C1 segment of cervical spinal cord (tissue), 14 donors: ENCODE data around the gene ARHGAP22.
A peak's percentile ranks its signal among the peaks of the same experiment; 100 is the strongest.

Source experiments
- DNase-seq, 14 donors: peaks; one replicate each; lab custom pipeline; 2025; lab: John Stamatoyannopoulos, UW

Gene ARHGAP22

DNA sequence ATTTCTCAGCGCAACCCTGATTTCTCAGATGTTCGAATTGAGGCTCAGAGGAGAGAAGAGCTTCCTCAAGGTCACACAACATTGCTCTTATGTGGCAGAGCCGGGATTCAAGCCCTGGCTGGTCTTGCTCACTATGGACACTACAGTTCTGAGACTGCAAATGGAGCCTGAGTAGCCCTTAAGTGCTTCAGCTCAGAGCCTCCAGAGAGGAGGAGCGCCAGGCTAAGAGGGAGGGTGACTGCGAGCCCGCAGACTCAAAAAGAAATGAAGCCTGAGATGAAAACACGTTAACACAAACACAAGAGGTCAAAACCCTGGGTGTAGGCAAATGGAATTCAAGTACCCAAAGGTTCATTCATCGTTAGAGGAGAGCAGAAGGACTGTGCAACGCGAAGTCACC is 13.9 kb downstream of the ARHGAP22 start:
- DNase-seq: no peak

DNA sequence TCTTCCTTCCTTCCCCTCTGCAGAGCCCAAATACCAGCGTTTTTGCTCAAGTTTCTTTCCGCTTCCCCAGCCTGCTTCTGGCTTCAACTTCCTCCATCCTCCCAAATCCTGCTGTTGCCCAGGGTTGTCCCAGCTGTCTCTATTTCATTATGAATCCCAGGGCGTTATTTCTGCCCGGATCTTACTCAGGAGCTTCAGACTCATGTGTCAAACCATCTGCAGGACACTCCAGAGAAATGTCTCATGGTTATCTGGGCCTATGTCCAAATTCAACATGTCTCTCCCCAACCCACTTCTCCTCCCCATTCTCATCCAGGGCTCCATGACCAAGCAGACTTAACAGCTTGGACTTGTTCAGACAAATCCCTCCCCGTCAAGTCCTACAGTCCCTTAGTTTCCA is 15.6 kb downstream of the ARHGAP22 start:
- DNase-seq: no peak

DNA sequence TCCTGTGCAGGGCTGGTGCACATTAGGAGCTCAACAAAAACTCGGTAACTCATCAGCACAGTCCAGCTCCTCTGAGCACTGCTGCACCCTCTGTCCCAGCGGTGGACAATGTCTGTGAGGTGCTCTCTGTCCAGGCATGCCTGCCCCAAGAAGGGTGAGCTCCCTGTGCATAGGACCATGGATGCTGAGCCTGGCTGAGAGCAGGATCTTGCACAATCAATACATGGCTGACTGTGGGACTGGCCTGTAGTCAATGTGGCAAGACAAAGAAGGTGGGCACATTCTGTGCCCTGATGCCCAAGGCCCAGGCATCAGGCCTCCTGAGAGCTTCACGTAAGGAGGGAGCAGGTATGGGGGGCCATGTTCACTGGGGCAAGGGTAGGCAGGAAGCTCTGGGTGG is 17.1 kb downstream of the ARHGAP22 start:
- no peak for DNase-seq

DNA sequence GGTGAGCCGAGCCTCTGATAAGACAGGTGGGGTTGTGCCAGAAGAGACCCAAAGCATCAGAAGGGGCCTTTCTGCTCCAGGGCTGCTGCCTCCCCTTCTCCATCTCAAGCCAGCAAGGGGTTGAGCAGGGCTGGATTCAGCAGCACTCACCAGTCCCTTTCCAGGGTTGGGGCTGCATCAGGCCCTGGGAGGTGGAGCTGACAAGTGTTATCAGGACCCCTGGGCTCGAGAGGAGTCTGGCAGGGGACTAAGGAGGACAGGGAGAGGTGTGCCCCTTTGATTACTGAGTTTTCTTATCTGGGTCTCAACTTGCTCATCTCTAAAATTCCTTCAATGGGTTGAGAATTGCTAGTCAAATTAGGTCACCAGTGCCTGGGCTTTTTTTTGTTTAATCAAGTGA is 17.8 kb downstream of the ARHGAP22 start:
- no peak for DNase-seq

DNA sequence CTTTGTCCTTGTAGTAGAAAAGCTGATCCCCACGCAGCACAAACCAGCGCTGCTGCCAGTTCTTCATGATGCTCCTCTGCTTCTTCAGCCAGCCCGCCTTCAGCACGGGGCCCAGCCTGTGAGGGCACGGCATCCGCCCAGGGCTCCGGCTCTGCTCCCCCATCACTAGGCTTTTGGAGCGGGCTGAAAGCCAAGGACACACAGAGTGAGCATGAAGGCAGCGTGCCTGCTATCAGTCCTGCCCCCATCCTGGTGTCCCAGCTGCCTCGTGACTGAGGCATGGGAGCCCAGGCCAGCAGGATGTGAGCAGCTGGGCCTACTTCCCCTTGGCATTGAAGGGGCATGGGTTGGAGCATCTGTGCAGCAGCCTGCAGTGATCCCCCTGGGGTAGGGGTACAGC is 21.9 kb downstream of the ARHGAP22 start:
- DNase-seq: peak in 8 of 14 donors; percentile 32 to 77 (median 60)

DNA sequence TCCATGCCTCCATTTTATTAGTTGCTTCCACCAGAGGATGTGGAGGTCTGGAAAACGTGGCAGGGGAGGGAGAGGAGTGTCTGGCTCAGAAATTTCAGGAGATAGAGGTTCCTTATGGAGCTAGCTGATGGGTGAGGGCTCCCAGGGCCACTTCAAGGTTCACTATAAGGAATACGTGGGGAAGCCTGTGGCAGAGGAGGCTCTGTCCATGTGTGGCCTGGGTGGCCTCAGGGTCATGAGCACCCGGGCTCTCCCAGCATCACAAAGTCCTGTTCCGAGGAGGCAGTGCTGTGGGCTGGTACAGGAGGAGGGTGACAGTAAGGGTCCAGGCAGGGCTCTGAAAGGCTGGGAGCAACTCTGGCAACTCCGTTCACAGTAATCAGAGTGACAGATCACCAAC is 24.6 kb downstream of the ARHGAP22 start:
- no peak for DNase-seq

DNA sequence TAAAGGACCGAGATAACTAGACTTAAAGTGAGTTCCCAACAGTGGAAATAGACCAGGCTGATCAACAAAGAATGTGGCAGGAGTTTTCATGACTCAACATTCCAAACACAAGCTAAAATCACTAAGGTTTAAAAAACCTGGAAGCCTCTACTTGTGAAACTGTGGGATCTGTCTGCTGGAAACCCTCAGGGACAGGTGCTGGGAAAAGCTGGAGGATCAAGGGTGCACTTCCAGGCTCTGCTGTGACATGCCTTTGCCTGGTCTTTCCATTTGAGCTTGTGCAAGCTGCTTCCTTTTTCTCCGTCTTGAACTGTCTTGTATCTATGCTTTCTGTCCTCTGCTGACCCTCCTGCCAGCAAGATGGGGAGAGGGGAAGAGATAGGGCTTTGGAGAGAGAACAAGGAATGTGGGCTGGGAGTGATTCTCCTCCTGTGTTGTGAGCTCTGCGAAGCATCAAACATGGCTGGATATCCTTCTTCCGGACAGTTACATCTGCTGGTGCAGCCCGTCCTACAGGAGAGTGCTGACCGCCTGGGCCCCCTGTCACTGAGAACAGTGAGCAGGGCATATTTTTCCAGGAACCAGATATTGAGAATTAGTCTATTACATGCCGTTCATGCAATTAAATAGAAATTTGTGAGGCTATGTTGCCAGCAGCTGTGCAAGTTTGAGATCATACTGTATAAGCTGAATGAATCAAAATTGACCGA is 25.5 kb downstream of the ARHGAP22 start:
- DNase-seq: no peak

DNA sequence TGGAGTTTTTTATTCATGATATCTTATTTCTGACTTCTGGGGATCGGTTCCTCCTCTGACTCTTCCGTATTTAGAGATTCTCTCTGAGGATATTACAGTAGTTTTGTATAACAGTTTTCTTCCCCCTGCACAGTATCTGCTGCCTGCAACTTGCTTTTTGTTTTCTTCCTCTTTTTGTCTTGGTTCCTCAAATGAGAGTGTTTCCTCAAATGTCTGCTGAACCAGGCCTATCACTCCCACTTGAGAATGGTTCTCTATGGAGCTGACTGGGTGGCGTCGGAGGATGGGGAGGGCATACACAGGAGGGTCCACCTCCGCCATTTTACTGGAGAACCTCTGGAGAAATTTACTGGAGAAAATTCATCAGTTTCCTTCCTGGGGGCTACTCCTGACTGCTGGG is 27.7 kb downstream of the ARHGAP22 start:
- no peak for DNase-seq

DNA sequence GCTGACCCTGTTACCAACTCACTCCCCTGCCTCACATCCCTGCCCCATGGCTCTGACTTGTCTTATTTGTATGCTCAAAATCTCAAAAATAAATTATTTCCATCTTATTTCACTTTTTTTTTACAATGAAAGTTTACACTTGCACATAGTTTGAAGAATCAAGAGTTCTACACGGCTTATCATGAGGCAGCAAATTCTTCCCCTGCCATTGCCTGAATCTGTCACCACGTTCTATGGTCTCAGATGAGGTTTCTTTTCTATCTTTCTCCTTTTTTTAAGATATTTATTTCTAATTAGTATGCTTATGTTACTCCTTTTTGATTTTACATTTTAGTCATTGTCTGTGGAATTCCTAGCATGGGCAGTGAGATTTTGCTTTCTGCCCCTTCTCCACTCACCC is 28.4 kb downstream of the ARHGAP22 start:
- DNase-seq: no peak

DNA sequence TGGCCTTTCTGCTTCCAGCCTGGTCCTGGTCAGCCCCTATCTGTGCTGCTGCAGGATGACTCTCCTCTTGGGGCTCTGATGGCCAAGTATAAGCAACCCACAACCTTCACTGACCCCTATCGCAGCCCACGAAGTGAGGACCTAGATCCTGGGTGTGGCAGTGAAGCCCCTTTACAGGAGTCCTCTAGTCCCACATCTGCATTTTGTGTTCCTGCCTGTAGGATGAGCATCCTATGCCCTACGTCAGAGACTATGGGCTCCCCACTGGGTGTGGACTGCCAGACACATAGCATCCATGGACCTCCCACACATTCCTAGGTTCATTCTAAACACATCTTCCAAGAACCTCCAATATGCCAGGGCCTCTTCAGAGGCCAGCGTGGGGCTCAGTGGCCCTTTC is 29.0 kb downstream of the ARHGAP22 start:
- DNase-seq: no peak

DNA sequence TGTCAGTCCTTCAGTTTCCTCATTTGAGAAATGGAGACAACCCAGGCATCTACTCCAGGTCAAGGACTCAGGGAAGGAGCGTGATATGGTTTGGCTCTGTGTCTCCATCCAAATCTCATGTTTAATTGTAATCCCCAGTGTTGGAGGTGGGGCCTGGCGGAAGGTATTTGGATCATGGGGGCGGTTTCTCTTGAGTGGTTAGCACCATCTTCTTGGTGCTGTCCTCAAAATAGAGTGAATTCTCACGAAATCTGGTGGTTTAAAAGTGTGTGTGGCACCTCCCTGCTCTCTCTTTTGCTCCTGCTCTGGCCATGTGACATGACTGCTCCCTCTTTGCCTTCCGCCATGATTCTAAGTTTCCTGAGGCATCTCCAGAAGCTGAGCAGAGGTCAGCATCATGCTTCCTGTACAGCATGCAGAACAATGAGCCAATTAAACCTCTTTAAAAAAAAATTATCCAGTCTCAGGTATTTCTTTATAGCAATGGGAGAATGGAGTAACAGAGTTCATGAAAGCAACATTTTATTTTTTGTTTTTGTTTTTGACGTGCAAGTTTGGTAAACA is 30.0 kb downstream of the ARHGAP22 start:
- no peak for DNase-seq

DNA sequence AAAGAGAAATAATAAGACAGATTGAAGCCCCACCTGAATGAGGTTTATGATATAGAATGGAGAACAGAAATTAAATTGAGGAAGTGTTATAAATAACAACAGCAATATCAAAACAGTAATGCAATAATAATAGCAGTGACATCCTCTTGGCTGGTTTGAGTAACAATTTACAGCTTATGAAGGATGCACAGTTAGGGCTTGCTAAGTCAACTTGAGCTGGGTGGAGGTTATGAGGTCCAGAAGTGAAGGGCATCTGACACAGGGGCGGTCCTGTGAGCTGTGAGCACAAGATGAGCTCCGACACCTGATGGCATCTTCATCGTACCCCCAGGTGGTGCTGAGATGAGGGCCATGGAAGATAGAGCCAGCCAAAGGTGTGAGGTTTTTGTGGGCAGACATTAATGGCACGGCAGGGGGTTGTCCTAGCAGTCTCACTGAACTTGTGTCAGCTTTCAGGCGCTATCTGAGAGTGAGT is 30.5 kb downstream of the ARHGAP22 start:
- DNase-seq: no peak

DNA sequence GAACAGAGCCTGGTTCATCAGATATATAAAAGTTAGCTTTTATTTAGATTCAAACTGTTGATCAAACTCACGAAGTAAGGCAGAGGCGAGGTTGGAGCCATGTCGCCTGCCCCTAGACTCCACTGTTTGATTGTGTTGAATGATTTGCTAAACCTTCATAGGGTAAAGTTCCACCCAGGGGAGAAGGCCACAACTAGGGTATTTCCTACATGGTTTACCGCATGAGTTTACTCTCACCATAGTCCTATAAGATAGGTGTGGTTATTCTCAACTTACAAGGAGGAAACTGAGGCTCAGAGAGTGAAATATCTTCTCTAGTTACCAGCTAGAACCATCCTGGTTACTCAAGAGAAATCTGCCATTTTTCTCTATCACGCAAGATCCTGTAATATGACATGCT is 31.8 kb downstream of the ARHGAP22 start:
- DNase-seq: no peak

DNA sequence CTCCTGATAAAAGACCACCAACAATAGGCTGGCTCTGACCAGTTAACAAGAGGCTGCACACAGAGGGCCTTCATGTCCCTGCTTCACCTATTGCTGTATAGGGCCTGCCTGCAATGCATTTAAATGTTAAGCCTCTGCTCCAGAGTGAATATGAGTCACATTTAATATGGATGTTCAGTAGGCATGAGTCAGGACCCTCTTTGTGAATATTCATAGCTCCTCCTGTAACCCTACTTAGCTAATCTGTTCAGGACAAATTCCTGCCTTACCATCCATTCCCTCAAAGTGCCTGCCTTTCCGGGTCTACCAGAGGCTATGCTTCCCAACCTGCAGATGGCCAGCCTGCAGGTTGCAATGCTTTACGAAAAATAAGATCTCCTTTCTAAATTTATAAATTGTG is 32.5 kb downstream of the ARHGAP22 start:
- DNase-seq: no peak

DNA sequence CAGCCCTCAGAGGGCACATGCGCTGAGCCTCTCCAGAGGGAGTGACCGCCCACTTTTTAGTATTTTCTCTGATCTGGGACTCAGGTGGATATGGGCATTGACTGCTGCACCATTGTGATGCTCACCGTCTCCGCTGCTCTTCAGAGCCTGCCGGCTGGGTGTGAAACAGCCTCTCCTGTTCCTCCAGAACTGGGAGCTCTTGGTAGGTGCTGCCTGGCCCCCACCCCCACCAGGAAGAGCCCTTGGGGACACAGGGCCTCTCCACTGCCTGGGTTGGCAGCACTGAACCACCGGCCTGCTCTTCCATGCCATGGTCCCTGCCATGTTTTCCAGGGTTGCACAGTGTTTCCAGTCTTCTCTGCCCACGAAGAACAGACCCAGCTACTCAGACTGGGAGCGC is 36.3 kb downstream of the ARHGAP22 start:
- DNase-seq: no peak

DNA sequence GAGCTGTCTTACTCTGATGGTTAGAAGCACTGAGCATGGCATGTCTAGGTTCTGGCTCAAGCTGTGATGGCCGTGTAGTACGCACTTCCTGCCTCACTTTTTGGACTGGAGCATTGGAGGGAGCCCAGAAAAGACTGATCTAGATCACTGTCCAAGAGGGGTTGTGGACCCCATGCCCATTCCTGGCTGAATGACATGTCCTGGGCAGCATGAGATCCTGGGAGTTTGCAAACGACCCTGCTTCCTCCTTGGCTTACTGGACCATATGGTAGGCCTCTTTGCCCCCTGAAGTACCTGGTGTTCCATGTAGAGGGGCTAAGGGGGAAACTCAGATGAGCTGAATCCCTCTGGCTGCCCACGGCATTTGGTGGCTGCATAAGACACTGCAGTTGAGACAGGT is 36.7 kb downstream of the ARHGAP22 start:
- no peak for DNase-seq

DNA sequence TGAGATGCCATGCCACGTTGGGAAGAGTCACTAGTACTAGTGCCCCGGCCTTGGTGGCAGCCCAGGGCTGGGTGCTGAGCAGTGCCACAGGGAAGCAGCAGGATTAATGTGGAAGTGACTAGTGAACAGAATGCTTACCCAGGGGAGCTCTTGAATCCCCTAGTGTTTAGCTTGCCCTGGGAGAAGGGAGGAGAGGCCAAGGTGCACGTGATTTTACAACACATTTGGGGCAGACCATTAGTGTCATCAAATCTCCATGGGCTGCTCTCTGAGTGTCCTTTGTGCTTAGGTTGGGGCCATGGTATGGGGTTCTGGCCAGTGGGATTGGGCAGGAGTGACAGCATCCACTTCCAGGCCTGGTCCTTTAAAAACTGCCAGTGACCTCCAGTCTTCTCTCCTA is 37.5 kb downstream of the ARHGAP22 start:
- no peak for DNase-seq

DNA sequence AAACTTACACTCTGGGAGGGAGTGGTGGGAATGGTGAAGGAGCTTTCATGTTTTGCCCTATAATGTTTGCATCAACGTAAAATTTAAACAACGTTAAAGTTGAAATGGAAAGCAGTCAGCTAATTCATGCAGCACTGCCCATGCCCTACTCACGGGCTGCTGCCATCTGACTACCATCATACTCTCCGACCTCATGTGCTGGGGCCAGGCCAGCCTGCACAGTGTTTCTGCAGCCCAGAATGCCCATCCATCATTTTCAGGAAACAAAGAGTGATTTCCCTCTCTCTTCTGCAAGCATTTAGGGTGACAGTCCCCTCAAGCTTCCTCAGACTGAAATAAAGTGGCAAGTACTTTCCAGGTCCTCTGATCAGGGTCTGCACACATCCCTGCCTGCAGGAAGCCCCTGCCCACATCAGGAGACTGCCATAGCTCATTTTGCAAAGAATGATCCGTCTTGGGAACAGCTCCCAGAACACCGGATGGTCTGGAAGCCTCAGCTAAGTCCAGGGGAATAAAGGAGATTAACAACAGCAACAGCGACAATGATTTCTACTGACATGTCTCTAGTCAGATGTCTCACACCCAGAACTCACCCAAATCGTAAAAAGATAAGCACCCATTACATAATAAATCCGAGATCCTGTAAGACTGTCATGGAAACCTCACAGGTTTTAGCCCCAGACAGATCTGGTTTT is 40.3 kb downstream of the ARHGAP22 start:
- peak in 1 of 14 donors; percentile 49 for DNase-seq

DNA sequence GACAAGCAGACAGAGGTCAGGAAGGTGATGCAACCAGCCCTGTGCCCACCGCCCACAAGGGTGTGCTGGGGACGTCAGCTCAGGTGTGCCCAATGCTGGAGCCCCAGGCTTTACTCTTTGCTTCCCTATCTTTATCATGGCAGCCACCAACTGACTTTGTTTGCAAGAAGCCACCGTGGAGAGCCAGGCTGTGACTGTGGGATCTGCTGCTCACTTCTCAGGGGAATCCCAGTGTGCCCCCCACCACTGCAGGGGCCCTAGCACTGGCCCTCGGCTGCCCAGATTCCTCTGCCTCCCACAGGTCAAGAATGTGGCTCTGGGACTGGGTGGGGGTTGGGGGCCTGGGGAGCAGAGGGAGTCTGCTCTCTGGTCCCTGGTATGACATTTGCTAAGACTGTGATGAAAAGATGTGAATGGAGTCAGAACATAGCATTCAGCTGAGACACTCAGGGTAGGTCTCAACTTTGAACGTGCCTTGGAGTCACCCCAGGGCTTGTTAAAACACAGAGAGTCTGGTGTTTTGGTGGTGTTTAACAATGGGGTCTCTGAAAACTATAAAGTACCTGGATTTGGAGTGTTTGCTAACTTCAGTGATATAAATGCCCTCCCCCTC is 47.3 kb downstream of the ARHGAP22 start:
- no peak for DNase-seq

DNA sequence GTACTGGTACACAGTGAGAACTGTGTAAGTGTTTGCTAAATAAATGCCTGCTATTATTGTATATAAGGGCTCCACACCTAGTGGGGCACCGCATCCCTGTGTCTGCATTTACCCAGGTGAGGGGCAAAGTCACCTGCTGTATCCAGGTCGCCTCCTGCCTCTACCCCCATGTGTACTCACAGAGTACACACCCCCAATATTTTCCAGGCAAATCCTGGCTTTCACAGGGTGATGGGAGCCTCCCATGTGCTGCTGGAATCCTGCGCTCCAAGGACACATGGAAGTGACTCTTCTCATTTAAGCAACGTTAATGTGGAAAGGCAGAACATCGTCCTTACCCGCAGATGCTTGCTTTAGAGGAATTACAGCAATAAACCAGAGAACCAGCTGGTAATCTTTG is 48.2 kb downstream of the ARHGAP22 start:
- no peak for DNase-seq

DNA sequence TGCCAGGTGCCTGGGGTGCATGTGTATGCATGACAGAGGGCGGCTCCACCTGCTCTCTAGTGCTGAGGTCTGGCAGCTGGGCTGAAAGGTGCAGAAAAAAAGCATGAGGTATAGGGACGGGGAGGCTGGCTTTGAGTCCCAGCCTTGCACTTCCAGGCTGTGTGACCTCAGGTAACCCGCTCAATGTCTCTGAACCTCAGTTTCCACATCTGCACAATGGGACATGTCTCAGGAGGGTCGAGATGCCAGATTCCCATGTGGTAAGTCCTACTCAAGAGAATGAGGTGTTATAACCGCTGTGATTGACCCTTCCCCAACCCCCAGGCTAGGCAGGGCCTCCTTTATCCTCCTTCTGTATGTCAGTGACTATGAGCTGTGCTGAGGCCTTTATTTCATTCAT is 48.8 kb downstream of the ARHGAP22 start:
- DNase-seq: no peak

DNA sequence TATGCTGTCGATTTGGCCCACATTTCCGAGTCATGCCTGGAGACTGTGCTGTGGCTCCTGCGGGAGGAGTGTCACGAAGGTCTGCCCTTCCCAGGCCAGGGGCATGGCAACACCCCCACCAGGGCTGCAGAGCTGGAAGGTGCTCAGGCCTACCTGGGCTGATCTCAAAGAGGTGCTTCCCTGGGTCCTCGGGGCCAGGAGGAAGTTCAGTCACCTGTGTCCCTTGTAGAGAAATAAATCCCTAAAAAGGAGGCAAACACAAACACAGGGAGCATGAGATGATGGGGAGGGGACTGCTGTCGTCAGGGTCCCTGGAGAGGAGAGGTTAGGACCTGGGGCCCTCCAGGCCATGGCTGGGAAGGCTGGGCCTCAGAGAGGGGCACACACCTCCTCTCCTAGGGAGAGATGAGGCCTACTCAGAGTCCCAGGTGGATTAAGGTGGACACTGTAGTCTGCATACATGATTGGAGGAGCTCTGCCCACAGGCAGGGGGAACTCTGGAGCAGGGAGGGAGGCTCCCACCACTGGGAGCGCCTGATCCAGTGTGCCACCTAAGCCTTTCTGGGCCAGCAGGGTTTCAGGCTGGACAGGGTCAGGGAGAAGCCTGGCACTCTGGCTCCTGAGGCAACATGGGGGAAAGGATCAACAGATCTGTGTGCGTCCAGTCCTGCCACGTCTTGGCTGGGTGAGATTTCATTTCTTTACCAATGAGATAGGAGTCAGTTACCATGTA is 49.4 kb downstream of the ARHGAP22 start:
- no peak for DNase-seq
